HG03139 (cell line): ENCODE results near the gene ALG2.

Experiments
- ATAC-seq: cut with Tn5 transposase; IDR thresholded peaks from one replicate; pipeline ENCODE4 v1.9.1; 2021; ENCODE audit not compliant: unreplicated experiment

ALG2 gene

GRCh38 chr9:99221621-99222415, at the start of gene ALG2, which contains the start of gene SEC61B:
Gene ALG2, minus strand, starts transcription at chr9:99221942. Its CDS starts 48 bp downstream, at chr9:99221894.
Gene SEC61B, plus strand, starts transcription at chr9:99222282. Its CDS starts 82 bp downstream, at chr9:99222364.
- peak; percentile 82 for ATAC-seq

DNA sequence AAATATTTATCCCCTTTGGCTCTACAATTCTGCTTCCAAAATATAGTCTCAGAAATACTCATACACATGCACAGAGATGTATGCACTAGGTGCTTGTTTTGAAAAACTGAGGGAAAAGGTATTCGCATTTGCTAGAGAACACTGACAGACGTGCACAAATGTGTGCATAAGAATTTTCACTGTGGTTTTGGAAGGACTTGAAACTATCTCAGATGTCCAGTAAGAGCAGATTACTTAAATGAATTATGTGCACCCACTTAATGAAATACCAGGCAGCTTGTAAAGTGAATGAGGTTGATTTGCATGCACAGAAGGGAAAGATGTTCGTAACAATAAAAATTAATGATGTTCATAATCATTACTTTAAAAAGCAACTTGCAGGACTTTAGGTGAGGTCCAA, 48.7 kb upstream of the ALG2 start:
- no peak for ATAC-seq

- no peak for ATAC-seq
Observed at GRCh38 chr9:99269416-99269815, 47.7 kb upstream of the ALG2 start.

GRCh38 chr9:99266255-99267023, 44.7 kb upstream of the ALG2 start:
- peak; percentile 57 for ATAC-seq

DNA sequence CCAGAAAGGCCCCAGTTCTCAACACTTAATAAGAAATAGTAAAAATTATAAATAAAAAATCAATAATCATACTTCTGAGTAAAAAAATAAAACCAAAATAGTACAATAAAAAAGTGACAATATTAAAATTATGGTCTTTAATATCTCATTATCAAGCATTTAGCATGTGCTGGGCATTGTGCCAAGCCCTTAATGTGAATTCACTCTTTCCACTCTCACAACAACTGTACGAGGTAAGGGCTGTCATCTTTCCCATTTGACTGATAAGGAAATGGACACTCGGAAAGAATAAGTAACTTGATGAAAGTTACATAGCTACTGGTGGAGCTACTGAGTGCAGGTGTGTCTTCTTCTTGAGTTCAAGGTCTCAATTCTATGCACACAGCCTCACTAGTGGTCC, 43.9 kb upstream of the ALG2 start:
- ATAC-seq: no peak

DNA sequence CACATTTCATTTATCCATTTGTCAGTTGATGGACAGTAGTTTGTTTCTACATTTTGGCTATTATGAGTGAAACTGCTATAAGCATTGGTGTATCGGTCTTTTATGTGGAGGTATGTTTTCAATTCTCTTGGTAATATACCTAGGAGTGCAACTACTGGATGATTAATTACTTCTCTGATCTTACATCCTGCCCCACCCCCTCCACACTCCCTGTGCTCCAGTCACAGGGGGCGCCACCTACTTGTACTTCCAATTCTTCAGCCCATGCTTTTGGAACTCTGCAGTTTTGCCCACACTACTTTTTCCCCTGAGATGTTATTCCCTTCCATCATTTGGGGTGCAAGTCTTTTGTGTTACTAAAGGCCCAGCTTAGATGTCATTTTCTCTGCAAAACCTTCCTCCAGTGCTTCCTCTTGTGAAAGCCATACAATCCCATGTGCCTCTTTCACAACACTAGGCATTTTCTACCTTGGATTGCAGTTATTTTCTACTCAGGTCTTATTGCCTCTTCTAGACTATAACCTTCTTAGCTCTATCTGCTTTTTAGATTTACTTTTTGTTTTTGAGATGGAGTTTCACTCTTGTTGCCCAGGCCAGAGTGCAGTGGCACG, 42.4 kb upstream of the ALG2 start:
- no peak for ATAC-seq

DNA sequence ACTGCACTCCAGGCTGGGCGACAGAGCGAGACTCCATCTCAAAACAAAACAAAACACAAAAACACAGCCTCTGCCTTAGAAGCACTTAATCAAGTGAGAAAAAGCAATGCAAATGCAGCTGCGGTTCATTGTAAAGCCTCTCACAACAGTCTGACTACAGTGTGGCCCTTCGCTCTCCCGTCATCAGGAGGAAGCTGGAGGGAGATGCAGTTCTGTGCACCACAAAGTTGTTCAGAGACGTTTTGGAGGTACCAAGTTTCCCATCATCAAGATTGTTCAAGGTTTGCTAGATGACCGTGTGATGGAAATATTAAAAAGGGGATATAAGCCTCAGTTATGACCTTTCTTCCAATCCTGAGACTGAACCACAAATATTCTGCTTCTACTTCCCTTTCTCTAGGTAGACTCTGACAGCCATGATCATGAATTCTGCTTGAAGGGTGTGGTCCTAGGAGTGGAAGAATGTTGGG, 41.2 kb upstream of the ALG2 start:
- ATAC-seq: no peak

GRCh38 chr9:99261923-99262322, 40.2 kb upstream of the ALG2 start:
- ATAC-seq: no peak

DNA sequence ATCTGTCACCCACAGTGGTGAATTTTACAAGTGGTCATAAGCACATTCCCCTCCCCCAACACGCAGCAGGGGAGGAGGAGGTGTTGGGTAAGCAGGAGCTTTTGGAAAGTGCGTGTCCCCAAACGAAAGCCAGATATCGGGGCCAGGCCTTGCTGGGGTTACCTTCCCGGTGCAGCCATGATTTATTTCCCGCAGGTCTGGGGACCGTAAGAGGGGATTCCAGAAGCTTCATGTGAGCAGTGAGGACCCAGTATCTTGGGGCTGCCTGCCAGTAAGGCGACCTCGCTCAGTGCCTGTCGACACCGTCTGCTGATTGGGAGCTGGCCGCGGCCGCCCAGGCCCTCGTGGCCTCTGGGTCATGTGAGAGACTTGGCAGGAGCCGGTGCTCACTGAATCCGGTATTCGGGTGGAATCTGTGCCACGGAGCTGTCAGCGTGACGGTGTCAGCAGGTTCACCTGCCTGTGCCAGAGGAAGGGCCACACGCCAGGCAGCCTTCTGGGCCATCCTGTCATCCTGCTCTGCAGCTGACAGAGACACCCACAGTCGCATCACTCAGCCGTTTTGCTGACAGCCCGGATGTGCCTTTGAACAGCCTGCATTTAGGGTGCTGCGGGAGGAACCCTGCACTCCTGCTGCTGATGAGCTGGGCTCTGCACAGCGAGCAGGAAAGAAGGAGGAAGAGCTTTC, 37.6 kb upstream of the ALG2 start:
- peak; percentile 42 for ATAC-seq

DNA sequence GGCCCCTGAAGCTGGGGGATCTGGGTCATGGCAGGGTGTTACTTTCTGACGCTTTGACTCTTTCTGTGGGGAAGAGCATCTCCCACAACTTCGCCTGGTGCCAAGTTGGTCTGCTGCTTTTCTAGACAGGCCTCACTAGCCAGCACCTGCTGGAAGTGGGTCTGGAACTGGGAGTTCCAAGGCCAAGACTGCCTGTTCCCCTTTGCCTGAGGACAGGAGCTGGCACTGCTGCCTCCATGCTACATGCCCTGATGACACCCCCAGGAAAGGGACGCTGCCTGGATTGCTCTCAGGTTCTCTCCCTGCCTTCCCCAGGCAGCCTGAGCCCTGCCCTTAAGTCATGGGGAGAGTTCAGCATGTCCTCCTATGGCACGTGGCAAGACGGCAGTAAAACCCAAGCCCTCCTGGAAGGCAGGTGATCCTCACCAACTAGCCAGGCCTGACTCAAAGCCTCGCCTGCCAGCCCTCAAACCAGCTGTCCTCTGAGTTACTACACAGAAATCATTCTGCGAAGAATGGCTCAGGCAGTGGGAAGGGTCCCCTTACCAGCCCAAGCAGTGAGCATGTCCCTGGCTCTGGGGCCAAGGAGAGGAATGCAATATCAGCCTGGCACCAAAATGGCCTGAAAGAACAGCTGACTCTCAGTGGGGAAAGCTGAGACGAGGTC, 36.1 kb upstream of the ALG2 start:
- ATAC-seq: no peak

DNA sequence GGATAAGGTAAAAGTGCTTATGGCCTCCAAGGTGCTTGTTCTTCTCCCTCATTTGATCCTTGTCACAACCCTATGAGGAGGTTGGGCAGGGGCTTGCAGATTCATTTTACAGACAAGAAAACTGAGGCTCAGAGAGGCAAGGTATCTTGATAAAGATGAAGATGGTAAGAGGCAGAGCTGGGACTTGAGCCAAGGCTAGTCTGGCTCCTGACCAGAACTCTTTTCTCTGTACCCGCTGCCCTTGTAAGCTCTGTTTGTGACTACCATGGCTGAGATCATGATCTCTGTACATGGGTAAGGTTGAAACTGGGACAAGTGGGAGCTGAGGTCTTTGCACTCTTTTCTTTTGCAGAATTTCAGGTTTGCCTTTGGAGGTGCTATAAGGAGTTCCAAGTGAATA, 33.9 kb upstream of the ALG2 start:
- no peak for ATAC-seq

GRCh38 chr9:99253772-99254431, 32.2 kb upstream of the ALG2 start:
- peak; percentile 75 for ATAC-seq

DNA sequence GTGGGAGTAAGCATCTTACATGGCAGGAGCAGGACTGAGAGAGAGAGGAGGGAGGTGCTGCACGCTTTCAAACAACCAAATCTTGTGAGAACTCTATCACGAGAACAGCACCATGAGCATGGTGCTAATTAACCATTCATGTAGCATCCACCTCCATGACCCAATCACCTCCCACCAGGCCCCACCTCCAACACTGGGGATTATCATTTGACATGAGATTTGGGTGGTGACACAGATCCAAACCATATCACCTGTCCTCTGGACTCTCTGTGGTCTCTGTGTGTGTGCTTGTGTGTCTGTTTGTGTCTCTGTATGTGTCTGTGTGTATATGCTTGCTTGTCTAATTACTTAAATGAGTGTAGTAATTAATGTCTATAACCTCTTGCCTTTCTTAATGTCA, 31.4 kb upstream of the ALG2 start:
- peak; percentile 26 for ATAC-seq

- no peak for ATAC-seq
Observed at GRCh38 chr9:99251157-99251556, 29.4 kb upstream of the ALG2 start.

- no peak for ATAC-seq
Observed at GRCh38 chr9:99249619-99250018, 27.9 kb upstream of the ALG2 start.

DNA sequence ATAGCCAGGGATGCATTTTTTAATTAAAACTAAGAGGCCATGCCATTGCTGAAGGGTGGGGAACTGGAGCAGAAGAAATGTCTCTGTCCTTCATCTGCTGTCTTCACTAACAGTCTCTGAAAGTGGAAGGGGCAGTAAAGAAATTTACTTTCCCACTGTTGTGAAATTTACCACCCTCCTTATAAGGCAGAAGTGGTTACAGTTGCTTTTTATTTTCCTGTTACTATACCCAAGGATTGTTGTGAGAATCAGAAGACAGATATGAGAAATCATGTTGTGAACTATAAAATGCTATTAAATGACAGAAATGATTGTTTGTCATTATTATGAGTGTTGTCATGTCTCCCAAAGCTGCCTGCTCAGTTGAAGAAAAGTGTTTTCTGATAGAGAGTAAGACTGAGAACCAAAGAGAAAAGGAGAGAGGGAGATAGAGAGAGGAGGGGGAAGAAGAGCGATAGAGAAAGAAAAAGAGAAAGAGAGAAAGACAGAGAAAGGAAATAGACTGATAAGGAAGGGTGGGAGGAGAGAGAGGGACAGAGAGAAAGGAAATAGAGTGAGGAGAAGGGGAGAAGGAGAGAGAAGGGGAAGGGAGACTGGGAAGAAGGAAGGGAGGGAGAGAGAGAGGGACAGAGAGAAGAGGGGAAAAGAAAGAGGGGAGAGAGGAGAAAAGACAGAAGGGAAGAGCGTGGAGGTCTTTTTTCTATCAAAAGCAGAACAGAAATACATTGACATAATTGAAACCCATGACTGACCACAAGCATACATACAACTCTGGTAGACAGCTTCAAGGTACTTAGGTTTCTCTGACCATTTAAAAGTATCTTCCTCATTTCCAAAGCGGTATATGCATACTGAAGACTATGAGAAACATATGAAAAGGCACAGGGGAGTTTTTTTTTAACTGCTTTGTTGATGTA, 22.9 kb upstream of the ALG2 start:
- ATAC-seq: peak; percentile 75

DNA sequence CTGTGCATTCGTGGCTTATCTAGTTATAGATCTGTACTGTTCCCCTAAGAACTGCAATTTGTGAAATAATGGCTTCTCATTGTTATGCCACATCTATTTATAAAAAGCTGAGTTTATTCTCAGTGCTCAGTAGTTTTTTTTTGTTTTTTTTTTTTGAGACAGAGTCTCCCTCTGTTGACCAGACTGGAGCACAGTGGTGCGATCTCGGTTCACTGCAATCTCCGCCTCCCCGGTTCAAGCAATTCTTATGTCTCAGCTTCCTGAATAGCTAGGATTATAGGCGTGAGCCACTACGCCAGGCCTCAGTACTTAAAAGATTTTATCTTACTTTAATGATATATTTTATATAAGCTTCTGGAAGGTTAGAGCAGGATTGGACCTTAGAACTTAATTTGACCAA, 19.4 kb upstream of the ALG2 start:
- no peak for ATAC-seq

DNA sequence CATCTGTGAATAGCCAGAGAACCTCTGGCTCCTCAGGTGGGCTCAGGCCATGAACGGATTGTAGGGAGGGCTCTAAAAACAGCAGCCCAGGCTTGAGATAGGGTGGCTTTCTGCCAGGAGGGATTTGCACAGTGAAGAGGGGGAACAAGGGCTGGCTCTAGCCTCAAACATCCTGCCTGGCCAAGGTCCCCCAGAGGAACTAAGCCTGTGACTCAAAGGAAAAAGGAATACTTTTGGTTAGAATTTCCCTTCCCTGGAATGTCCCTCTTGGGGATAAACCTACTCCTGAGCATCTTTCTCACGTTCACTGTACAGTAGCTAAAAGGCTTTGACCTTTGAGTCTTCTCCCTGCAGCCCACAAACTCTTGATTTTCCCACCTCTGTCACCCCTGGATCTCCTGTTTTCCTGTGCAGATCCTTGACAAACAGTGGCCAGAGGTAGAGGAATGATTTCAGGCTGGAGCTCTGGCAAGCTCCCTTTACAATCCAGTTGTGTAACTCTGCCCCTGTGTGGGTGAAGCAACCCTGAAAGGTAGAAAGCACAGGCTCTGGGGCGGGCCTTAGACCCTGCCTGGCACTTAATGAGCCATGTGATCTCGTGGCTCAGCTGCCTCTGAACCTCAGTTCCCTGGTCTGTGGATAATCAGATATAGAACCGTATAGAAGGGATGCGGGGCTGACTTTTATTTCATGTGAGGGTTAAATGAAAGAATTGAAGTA, 17.8 kb upstream of the ALG2 start:
- ATAC-seq: no peak
